Measurements from ENCODE around the gene SUPT3H.

- TF ChIP-seq HDAC2 (IDR thresholded peaks at IDR 0.05; ENCODE audit: borderline replicate concordance in 1 of 2, low read depth in 2 of 2, low read length in 2 of 2) (no peak), NRF1 (IDR thresholded peaks at IDR 0.05; ENCODE audit: low read depth, low read length) (no peak), EP300 (IDR thresholded peaks at IDR 0.05; ENCODE audit: borderline replicate concordance in 1 of 2, low read depth in 2 of 2, low read length in 2 of 2) (no peak), POLR2A (IDR thresholded peaks at IDR 0.05; ENCODE audit: control extremely low read depth in 1 of 2, low read depth in 2 of 2, low read length in 2 of 2) (no peak), SIN3A (conservative IDR thresholded peaks at IDR 0.05 in 1 of 2, IDR thresholded peaks at IDR 0.05 in 1 of 2; ENCODE audit: low read depth in 1 of 2, low read length in 2 of 2) (no peak), BRCA1 (IDR thresholded peaks at IDR 0.05; ENCODE audit: low read depth, low read length) (no peak), POLR2AphosphoS5 (IDR thresholded peaks at IDR 0.05; ENCODE audit: low read depth, low read length) (no peak), TCF12 (IDR thresholded peaks at IDR 0.05; ENCODE audit: low read depth, low read length) (no peak)
- TF ChIP-seq, protein P1, sequence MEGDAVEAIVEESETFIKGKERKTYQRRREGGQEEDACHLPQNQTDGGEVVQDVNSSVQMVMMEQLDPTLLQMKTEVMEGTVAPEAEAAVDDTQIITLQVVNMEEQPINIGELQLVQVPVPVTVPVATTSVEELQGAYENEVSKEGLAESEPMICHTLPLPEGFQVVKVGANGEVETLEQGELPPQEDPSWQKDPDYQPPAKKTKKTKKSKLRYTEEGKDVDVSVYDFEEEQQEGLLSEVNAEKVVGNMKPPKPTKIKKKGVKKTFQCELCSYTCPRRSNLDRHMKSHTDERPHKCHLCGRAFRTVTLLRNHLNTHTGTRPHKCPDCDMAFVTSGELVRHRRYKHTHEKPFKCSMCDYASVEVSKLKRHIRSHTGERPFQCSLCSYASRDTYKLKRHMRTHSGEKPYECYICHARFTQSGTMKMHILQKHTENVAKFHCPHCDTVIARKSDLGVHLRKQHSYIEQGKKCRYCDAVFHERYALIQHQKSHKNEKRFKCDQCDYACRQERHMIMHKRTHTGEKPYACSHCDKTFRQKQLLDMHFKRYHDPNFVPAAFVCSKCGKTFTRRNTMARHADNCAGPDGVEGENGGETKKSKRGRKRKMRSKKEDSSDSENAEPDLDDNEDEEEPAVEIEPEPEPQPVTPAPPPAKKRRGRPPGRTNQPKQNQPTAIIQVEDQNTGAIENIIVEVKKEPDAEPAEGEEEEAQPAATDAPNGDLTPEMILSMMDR (IDR thresholded peaks at IDR 0.05; ENCODE audit: control extremely low read depth in 1 of 3, insufficient read depth in 1 of 3, low read depth in 1 of 3, low read length in 3 of 3), result no peak
These were observed 84.4 kb downstream of the SUPT3H start for GRCh38 chr6:45293306-45293705.
